ENCODE measurements around the gene ZNF467.
A peak's percentile ranks its signal among the peaks of the same experiment; 100 is the strongest.

Gene ZNF467

GRCh38 chr7:149772241-149772955, 990 bp downstream of the ZNF467 start:
- Histone ChIP-seq H3K4me1 (ENCODE audit: control insufficient read depth, insufficient read depth, low read length) (0 out of 2 replicates have a peak, but pooled peaks cover 2% of the 10 kb centered on the region), H3K9me3 (ENCODE audit: control insufficient read depth, insufficient read depth, low read length) (no peaks in the 10 kb centered on the region), H3K36me3 (ENCODE audit: control insufficient read depth, insufficient read depth, low read length) (no peaks in the 10 kb centered on the region), H3K27me3 (ENCODE audit: control insufficient read depth, insufficient read depth, low read length) (peaks cover 49% of the 10 kb centered on the region), H3K27ac (ENCODE audit: low read length) (no peak overlapping the region), H3K4me3 (ENCODE audit: low read length) (peak overlapping the region; percentile 47)
- WGBS (ENCODE audit: insufficient coverage, insufficient read length), result no CpG with 5 or more reads among the region's 47 CpGs
- DNase-seq (ENCODE audit: low read depth, low spot score), result no peak

DNA sequence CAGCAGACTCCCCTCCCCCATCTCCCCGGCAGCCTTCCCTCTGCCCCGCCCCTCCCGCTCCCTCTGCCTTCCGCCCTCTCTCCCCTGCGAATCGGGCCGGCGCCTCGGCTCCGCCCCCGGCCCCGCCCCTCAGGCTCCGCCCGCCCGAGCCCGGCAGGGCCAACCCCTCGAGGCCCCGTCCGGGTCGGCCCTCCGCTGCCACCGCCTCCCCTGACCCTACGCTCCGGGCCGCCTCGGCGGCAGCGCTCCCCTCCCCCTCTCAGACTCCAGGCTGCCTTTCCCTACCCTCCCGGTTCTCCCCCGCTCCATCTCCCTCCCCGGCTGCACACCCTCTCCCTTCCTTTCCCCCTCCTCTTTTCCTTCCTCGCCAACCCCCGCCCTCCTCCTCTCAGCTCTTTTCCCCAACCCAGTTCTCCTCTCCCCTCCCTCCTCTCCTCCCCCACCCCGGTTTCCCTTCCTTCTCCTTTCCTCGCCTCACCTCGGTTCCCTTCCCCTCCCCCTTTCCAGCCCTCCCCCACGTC, 1.6 kb downstream of the ZNF467 start:
- H3K27me3 ChIP-seq (ENCODE audit: control insufficient read depth, insufficient read depth, low read length), result peaks cover 55% of the 10 kb centered on the region
- H3K9me3 ChIP-seq (ENCODE audit: control insufficient read depth, insufficient read depth, low read length), result no peaks in the 10 kb centered on the region
- no CpG with 5 or more reads among the region's 37 CpGs for WGBS (ENCODE audit: insufficient coverage, insufficient read length)
- no peak overlapping the region for H3K27ac ChIP-seq (ENCODE audit: low read length)
- H3K36me3 ChIP-seq (ENCODE audit: control insufficient read depth, insufficient read depth, low read length), result no peaks in the 10 kb centered on the region
- no peak for DNase-seq (ENCODE audit: low read depth, low spot score)
- 0 out of 2 replicates have a peak, but pooled peaks cover 2% of the 10 kb centered on the region for H3K4me1 ChIP-seq (ENCODE audit: control insufficient read depth, insufficient read depth, low read length)
- peak overlapping the region; percentile 47; the same call in 1 of the 2 replicates for H3K4me3 ChIP-seq (ENCODE audit: low read length)

DNA sequence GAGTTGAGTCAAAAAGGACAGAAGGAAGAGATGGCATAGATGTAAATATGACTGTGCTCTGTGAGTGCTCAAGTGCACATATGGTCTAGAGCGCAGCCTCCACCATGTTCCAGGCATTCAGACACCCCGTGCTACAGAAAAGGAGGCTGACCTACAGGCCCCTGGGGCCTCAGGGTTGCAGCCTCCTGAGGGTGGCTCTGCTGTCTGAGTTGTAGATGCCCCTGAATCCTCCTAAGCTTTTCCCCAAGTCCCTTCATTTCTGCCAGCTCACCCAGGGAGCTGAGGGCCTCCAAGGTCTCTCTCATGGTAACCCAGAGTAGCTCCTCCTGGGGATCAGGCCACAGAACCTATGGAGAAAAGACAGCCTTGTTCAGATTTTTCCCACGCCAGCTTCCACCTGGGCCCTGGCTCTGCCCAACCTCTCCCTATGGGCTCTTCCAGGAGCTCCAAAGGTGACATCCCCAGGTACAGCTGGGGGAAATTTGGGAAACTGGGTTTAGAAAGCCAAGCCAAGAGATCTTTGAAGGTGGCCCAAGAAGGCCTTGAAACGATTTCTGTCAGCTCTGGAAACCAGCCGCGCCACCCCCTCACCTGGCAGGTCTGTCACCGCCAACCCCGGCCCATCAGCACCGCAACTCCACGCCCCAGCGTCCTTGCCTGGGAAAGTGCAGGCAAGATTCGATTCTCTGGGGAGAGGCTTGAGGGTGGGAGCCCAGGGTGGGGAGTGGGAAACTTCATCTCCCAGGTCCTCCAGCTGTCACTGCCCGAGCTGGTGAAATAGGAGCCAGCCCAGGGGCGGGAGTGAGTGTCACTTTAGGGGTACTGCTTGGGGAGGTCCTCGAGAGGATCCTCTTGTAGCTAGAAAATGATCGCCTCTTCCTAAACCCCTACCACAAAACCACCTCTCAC, 2.4 kb downstream of the ZNF467 start:
- Histone ChIP-seq H3K27me3 (ENCODE audit: control insufficient read depth, insufficient read depth, low read length) (peaks cover 63% of the 10 kb centered on the region), H3K27ac (ENCODE audit: low read length) (no peak overlapping the region), H3K9me3 (ENCODE audit: control insufficient read depth, insufficient read depth, low read length) (no peaks in the 10 kb centered on the region), H3K4me3 (ENCODE audit: low read length) (peak overlapping the region; percentile 18; the same call in 1 of the 2 replicates), H3K36me3 (ENCODE audit: control insufficient read depth, insufficient read depth, low read length) (no peaks in the 10 kb centered on the region), H3K4me1 (ENCODE audit: control insufficient read depth, insufficient read depth, low read length) (peaks cover 5% of the 10 kb centered on the region; the same call in 1 of the 2 replicates)
- no CpG with 5 or more reads among the region's 16 CpGs for WGBS (ENCODE audit: insufficient coverage, insufficient read length)
- DNase-seq (ENCODE audit: low read depth, low spot score), result no peak

DNA sequence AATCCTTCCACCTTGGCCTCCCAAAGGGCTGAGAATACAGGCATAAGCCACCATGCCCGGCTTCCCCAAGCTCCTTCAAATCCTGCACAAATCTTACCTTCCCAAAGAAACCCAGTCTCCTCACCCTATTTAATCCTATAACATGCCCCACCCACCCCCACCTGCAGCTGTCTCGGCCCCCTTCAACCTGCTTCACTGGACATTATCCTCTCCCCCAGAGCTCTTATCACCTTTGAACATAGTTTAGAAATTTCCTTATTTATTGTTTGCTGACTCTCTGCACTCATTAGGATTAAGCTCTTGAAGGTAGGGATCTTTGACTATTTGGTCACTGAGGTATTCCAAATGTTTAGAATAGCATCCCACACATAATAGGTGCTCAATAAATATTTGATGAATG, 3.5 kb downstream of the ZNF467 start:
- no peaks in the 10 kb centered on the region for H3K9me3 ChIP-seq (ENCODE audit: control insufficient read depth, insufficient read depth, low read length)
- WGBS (ENCODE audit: insufficient coverage, insufficient read length), result no CpG with 5 or more reads among the region's 2 CpGs
- no peak for DNase-seq (ENCODE audit: low read depth, low spot score)
- peaks cover 14% of the 10 kb centered on the region for H3K4me1 ChIP-seq (ENCODE audit: control insufficient read depth, insufficient read depth, low read length)
- no peaks in the 10 kb centered on the region for H3K36me3 ChIP-seq (ENCODE audit: control insufficient read depth, insufficient read depth, low read length)
- H3K27ac ChIP-seq (ENCODE audit: low read length), result no peak overlapping the region
- H3K27me3 ChIP-seq (ENCODE audit: control insufficient read depth, insufficient read depth, low read length), result peaks cover 67% of the 10 kb centered on the region
- no peak overlapping the region for H3K4me3 ChIP-seq (ENCODE audit: low read length)

DNA sequence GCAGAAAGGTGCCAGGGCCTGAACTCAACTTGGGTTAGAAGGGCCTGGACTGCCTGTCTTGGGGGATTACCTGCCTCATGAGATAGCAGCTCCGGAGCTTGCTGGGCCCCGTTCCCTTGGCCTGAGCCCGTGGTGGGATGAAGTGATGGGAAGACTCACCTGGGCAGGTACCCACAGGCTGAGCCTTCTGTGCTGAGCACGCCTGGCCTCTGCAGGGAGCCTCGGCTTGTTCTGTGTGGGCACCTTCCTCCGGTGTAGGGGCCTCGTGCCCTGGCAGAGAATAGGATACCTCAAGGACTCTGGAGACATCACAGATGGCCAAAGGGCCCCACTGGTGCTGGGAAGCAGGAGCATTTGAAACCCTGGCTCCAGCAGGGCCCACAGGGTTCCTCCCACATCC, 4.5 kb downstream of the ZNF467 start:
- Histone ChIP-seq H3K4me3 (ENCODE audit: low read length) (no peak overlapping the region), H3K4me1 (ENCODE audit: control insufficient read depth, insufficient read depth, low read length) (peaks cover 14% of the 10 kb centered on the region), H3K27me3 (ENCODE audit: control insufficient read depth, insufficient read depth, low read length) (peaks cover 67% of the 10 kb centered on the region), H3K36me3 (ENCODE audit: control insufficient read depth, insufficient read depth, low read length) (no peaks in the 10 kb centered on the region), H3K27ac (ENCODE audit: low read length) (no peak overlapping the region), H3K9me3 (ENCODE audit: control insufficient read depth, insufficient read depth, low read length) (no peaks in the 10 kb centered on the region)
- WGBS (ENCODE audit: insufficient coverage, insufficient read length), result no CpG with 5 or more reads among the region's 7 CpGs
- no peak for DNase-seq (ENCODE audit: low read depth, low spot score)

GRCh38 chr7:149767068-149767467, 6.3 kb downstream of the ZNF467 start:
- Histone ChIP-seq H3K4me1 (ENCODE audit: control insufficient read depth, insufficient read depth, low read length) (peaks cover 14% of the 10 kb centered on the region), H3K9me3 (ENCODE audit: control insufficient read depth, insufficient read depth, low read length) (no peaks in the 10 kb centered on the region), H3K4me3 (ENCODE audit: low read length) (no peak overlapping the region), H3K27ac (ENCODE audit: low read length) (no peak overlapping the region), H3K27me3 (ENCODE audit: control insufficient read depth, insufficient read depth, low read length) (peaks cover 84% of the 10 kb centered on the region), H3K36me3 (ENCODE audit: control insufficient read depth, insufficient read depth, low read length) (no peaks in the 10 kb centered on the region)
- WGBS (ENCODE audit: insufficient coverage, insufficient read length), result no CpG with 5 or more reads among the region's 8 CpGs
- DNase-seq (ENCODE audit: low read depth, low spot score), result no peak

DNA sequence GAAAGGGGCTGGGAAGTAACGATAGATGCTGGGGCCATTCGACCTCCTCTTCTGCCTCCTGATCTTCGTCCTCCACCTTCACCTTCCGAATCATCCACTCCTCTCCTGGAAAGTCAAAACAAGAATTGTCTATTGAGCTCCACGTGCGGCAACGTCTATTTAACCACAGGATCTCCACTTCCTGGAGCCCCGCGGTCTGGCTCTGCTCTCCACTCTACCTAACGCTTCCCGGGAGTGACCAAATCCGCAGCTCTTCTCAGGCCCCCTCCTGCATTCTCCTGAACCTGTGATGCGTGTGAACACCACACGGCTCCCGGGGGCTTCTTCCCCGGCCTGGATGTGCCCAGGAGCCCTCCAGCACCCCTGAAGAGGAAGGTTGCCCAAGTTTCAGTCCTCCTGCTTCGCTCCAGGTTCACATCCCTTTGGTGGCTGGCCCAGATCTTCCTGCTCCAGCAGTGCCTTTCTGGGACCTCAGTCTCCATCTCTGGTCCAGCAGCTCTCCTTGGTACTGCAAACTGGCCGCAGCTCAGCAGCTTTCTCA, 7.2 kb downstream of the ZNF467 start:
- no CpG with 5 or more reads among the region's 18 CpGs for WGBS (ENCODE audit: insufficient coverage, insufficient read length)
- Histone ChIP-seq H3K27ac (ENCODE audit: low read length) (no peak overlapping the region), H3K4me3 (ENCODE audit: low read length) (peak overlapping the region; percentile 35; the same call in 1 of the 2 replicates), H3K27me3 (ENCODE audit: control insufficient read depth, insufficient read depth, low read length) (peaks cover 87% of the 10 kb centered on the region), H3K9me3 (ENCODE audit: control insufficient read depth, insufficient read depth, low read length) (no peaks in the 10 kb centered on the region), H3K4me1 (ENCODE audit: control insufficient read depth, insufficient read depth, low read length) (peaks cover 14% of the 10 kb centered on the region), H3K36me3 (ENCODE audit: control insufficient read depth, insufficient read depth, low read length) (no peaks in the 10 kb centered on the region)
- no peak for DNase-seq (ENCODE audit: low read depth, low spot score)

- peak overlapping the region; percentile 35; the same call in 1 of the 2 replicates for H3K4me3 ChIP-seq (ENCODE audit: low read length)
- H3K9me3 ChIP-seq (ENCODE audit: control insufficient read depth, insufficient read depth, low read length), result no peaks in the 10 kb centered on the region
- no peaks in the 10 kb centered on the region for H3K36me3 ChIP-seq (ENCODE audit: control insufficient read depth, insufficient read depth, low read length)
- DNase-seq (ENCODE audit: low read depth, low spot score), result no peak
- no peak overlapping the region for H3K27ac ChIP-seq (ENCODE audit: low read length)
- H3K27me3 ChIP-seq (ENCODE audit: control insufficient read depth, insufficient read depth, low read length), result peaks cover 84% of the 10 kb centered on the region
- H3K4me1 ChIP-seq (ENCODE audit: control insufficient read depth, insufficient read depth, low read length), result peaks cover 14% of the 10 kb centered on the region
- WGBS (ENCODE audit: insufficient coverage, insufficient read length), result no CpG with 5 or more reads among the region's 76 CpGs
Measured at GRCh38 chr7:149765399-149766121, 7.8 kb downstream of the ZNF467 start.

DNA sequence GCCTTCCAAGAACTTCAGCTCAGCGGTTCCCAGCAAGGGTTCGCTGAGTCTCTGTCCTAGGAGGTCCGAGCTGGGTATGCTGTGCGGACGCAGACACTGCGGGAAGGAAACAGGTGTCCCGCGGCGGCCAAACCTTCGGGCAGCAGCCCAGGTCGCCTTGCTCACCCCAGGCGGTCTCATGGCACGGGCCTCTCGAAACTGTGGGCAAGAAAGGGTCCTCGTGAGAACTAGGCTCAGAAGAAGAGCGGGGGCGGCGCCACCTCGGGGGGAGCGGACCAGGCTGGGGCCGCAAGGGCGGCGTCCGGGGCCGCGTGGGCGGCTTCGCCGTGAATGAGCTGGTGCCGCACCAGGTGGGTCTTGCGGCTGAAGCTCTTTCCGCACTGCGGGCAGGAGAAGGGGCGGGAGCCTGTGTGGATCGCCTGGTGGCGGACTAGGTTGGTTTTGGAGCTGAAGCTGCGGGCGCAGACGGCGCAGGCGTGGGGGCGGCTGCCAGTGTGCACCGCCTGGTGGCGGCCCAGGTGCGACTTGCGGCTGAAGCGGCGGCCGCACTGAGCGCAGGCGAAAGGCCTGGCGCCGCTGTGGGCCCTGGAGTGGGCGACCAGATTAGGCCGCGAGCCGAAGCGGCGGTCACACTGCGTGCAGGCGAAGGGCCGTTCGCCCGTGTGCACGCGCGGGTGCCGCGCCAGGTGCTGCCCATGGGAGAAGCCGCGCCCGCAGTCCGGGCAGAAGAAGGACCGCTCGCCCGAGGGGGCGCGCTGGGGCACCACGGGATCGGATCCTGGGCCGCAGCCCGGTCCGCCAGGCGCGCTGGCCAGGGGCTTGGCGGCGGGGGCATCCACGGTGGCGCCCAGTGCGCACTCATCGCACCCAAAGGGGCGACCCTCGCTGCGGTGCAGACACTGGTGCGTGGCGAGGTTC, 8.6 kb downstream of the ZNF467 start:
- no peaks in the 10 kb centered on the region for H3K9me3 ChIP-seq (ENCODE audit: control insufficient read depth, insufficient read depth, low read length)
- DNase-seq (ENCODE audit: low read depth, low spot score), result no peak
- no peaks in the 10 kb centered on the region for H3K36me3 ChIP-seq (ENCODE audit: control insufficient read depth, insufficient read depth, low read length)
- H3K4me1 ChIP-seq (ENCODE audit: control insufficient read depth, insufficient read depth, low read length), result peaks cover 14% of the 10 kb centered on the region
- H3K27ac ChIP-seq (ENCODE audit: low read length), result no peak overlapping the region
- peak overlapping the region; percentile 35; the same call in 1 of the 2 replicates for H3K4me3 ChIP-seq (ENCODE audit: low read length)
- WGBS (ENCODE audit: insufficient coverage, insufficient read length), result no CpG with 5 or more reads among the region's 96 CpGs
- H3K27me3 ChIP-seq (ENCODE audit: control insufficient read depth, insufficient read depth, low read length), result peaks cover 80% of the 10 kb centered on the region

Data from iPS DF 6.9 (cell line).